Measurements from ENCODE around the gene AAGAB.

- TF ChIP-seq TAF1 (IDR thresholded peaks at IDR 0.05; ENCODE audit: low read depth, low read length) (no peak), POLR2AphosphoS5 (IDR thresholded peaks at IDR 0.05; ENCODE audit: low read depth, low read length) (no peak; the same call in 1 of the 2 replicates)
Measured at GRCh38 chr15:67201136-67201535, 53.3 kb downstream of the AAGAB start.

All from GM12891 (cell line).